DOHH2 (cell line): ENCODE measurements around the gene RAB8A.

Source experiments
- H3F3A ChIP-seq: fragments of 200-600 bp; sonication (generic), shearing (Covaris generic); 2 replicates; pipeline ENCODE4 v1.6.0; 2016; ENCODE audit warnings: antibody characterized with exemption, mild to moderate bottlenecking; ENCODE audit not compliant: control insufficient read depth, insufficient read depth
- H3K27ac ChIP-seq: fragments of 200-600 bp; sonication (generic); 2 replicates; pipeline ENCODE4 v1.5.1; 2014; ENCODE audit warnings: low read depth, mild to moderate bottlenecking, low read length, moderate library complexity
- H3K27me3 ChIP-seq: fragments of 200-600 bp; sonication (generic); 2 replicates; pipeline ENCODE4 v1.6.1; 2014; ENCODE audit warnings: mild to moderate bottlenecking, low read length, mixed read lengths; ENCODE audit not compliant: control insufficient read depth
- H3K36me3 ChIP-seq: fragments of 200-600 bp; sonication (generic); 2 replicates; pipeline ENCODE4 v1.6.1; 2014; ENCODE audit warnings: mild to moderate bottlenecking, low read length, moderate library complexity, mixed read lengths; ENCODE audit not compliant: control insufficient read depth
- H3K4me1 ChIP-seq: fragments of 200-600 bp; sonication (generic); 2 replicates; pipeline ENCODE4 v1.6.1; 2014; ENCODE audit warnings: mild to moderate bottlenecking, low read length, mixed read lengths; ENCODE audit not compliant: control insufficient read depth
- H3K4me2 ChIP-seq: fragments of 200-600 bp; sonication (generic); 2 replicates; pipeline ENCODE4 v1.6.0; 2014; ENCODE audit warnings: mild to moderate bottlenecking, low read length, moderate library complexity
- H3K4me3 ChIP-seq: fragments of 200-600 bp; sonication (generic); 2 replicates; pipeline ENCODE4 v1.5.1; 2014; ENCODE audit warnings: mild to moderate bottlenecking, low read length, mixed read lengths
- H3K79me2 ChIP-seq: fragments of 200-600 bp; sonication (generic); 2 replicates; pipeline ENCODE4 v1.6.1; 2014; ENCODE audit warnings: mild to moderate bottlenecking, low read length, mixed read lengths; ENCODE audit not compliant: control insufficient read depth
- H3K9me2 ChIP-seq: fragments of 200-600 bp; sonication (generic); replicated peaks from 2 replicates; pipeline ENCODE4 v1.6.1; 2014; ENCODE audit warnings: mild to moderate bottlenecking, low read length, mixed read lengths; ENCODE audit not compliant: control insufficient read depth
- H3K9me3 ChIP-seq: fragments of 200-600 bp; sonication (generic); 2 replicates; pipeline ENCODE4 v1.6.1; 2014; ENCODE audit warnings: antibody characterized with exemption, low read length, mixed read lengths; ENCODE audit not compliant: control insufficient read depth, insufficient read depth
- H4K20me1 ChIP-seq: fragments of 200-600 bp; sonication (generic); 2 replicates; pipeline ENCODE4 v1.6.0; 2014; ENCODE audit warnings: low read depth, mild to moderate bottlenecking, antibody characterized with exemption, low read length, moderate library complexity; ENCODE audit not compliant: control insufficient read depth, insufficient read depth
- EZH2phosphoT487 ChIP-seq: fragments of 200-600 bp; sonication (generic); IDR thresholded peaks from 2 replicates; pipeline ENCODE4 v1.6.1; 2017; ENCODE audit warnings: borderline replicate concordance, mild to moderate bottlenecking, antibody characterized with exemption, low read length, moderate library complexity, mixed read lengths
- TF ChIP-seq, protein P1 (sequence below): fragments of 200-600 bp; sonication (generic); IDR thresholded peaks from one replicate; pipeline ENCODE4 v1.5.1; 2014; ENCODE audit warnings: antibody characterized with exemption, mild to moderate bottlenecking, low read depth, low read length; ENCODE audit not compliant: poor library complexity, severe bottlenecking

RAB8A gene

DNA sequence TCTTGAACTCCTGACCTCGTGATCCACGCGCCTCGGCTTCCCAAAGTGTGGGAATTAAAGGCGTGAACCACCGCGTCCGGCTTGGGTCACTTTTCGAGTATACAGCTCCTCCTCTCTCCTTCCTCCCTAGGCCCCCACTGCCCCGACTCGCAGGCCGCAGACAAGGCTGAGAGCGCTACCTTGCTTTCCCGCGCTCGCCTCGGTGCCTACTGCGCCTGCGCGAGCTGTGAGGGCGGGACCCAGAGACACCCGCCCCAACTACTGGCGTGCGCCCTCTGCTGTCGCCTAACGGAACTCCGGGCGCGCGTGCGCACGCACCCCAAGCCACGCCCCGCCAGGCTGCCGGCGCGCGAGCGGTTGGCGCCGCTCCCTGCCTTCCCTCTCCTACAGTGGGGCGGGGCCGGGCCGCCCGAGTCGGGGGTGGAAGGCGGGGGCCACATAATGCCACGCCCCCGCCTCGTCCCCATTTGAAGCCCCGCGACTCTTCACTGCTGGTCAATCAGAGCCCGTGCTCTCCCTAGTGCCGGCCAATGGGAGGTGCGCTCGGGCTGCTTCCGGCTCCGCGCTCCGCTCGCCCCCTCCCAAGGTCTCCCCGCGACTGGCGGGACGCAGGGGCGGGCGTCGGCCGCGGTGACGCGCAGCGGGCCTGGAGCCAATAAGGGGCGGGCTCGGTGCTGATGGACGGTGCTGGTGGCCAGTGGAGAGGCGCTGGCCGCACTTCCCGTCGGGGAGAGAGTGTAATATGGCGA lies at the start of gene RAB8A:
Gene RAB8A (plus strand): TSS at position 730 of the 749 bp plus-strand sequence. CDS start 13 bp downstream, at position 743.
- H3K9me2 ChIP-seq, result no peaks in the 10 kb centered on the region
- H3K36me3 ChIP-seq, result peaks cover 37% of the 10 kb centered on the region
- H3K4me2 ChIP-seq, result peak within 1 kb of the TSS; percentile 100
- peaks cover 47% of the 10 kb centered on the region for H3K4me1 ChIP-seq
- no peaks in the 10 kb centered on the region for H3K9me3 ChIP-seq
- peak within 1 kb of the TSS; percentile 69 for H3K27ac ChIP-seq
- H4K20me1 ChIP-seq, result peaks cover 7% of the 10 kb centered on the region
- H3F3A ChIP-seq, result peaks cover 4% of the 10 kb centered on the region; the same call in 1 of the 2 replicates
- H3K4me3 ChIP-seq, result peak within 1 kb of the TSS; percentile 99
- no peaks in the 10 kb centered on the region for H3K27me3 ChIP-seq
- H3K79me2 ChIP-seq, result peaks cover 46% of the 10 kb centered on the region
- TF ChIP-seq, protein P1, sequence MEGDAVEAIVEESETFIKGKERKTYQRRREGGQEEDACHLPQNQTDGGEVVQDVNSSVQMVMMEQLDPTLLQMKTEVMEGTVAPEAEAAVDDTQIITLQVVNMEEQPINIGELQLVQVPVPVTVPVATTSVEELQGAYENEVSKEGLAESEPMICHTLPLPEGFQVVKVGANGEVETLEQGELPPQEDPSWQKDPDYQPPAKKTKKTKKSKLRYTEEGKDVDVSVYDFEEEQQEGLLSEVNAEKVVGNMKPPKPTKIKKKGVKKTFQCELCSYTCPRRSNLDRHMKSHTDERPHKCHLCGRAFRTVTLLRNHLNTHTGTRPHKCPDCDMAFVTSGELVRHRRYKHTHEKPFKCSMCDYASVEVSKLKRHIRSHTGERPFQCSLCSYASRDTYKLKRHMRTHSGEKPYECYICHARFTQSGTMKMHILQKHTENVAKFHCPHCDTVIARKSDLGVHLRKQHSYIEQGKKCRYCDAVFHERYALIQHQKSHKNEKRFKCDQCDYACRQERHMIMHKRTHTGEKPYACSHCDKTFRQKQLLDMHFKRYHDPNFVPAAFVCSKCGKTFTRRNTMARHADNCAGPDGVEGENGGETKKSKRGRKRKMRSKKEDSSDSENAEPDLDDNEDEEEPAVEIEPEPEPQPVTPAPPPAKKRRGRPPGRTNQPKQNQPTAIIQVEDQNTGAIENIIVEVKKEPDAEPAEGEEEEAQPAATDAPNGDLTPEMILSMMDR, result peak; percentile 74
- TF ChIP-seq EZH2phosphoT487, result no peak

DNA sequence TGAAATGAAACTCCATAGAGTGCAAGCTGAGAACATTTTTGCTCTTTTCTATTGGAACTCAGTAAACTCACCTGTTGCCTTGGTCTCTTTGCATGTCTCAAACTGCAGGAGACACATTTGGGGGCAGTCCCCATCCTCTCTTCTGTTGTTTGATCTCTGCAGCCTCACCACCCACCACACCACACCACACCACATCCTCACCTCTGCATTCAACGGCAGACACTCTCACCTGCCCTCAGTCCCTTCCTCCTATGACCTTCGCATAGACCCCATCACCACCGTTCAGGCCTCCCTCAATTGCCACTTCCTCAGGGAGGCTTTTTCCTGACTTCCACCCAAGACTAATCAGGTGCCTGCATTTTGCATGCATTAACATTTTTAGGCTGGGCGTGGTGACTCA lies 49.7 kb upstream of the RAB8A start:
- Histone ChIP-seq H3K79me2 (no peaks in the 10 kb centered on the region), H3F3A (no peaks in the 10 kb centered on the region), H3K27me3 (no peaks in the 10 kb centered on the region; the same call in 1 of the 2 replicates), H3K36me3 (no peaks in the 10 kb centered on the region), H3K4me1 (peaks cover 8% of the 10 kb centered on the region), H3K4me3 (no peak overlapping the region), H3K4me2 (no peak overlapping the region), H3K9me2 (no peaks in the 10 kb centered on the region), H3K9me3 (peaks cover 4% of the 10 kb centered on the region; the same call in 1 of the 2 replicates), H4K20me1 (no peaks in the 10 kb centered on the region), H3K27ac (no peak overlapping the region)
- TF ChIP-seq, protein P1, result no peak
- no peak for TF ChIP-seq EZH2phosphoT487

DNA sequence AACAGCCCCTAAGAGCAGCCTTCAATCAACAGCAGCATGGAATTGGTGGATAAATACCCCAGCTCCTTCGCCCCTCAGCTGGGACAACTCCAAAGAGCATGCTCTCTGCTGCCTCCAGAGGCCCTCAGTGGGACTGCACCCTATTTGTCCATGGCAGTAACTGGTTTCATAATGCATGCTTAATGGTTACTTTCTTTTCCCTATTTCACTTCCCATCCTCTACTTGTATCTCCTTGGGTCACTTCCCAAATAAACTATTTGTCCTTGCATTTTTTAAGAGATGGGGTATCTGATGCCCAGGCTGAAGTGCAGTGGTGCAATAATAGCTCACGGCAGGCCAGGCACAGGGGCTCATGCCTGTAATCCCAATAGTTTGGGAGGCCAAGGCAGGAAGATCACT lies 48.9 kb upstream of the RAB8A start:
- H3K27ac ChIP-seq, result no peak overlapping the region
- no peaks in the 10 kb centered on the region for H3K27me3 ChIP-seq
- peaks cover 9% of the 10 kb centered on the region for H3K4me1 ChIP-seq
- no peaks in the 10 kb centered on the region for H4K20me1 ChIP-seq
- H3F3A ChIP-seq, result no peaks in the 10 kb centered on the region
- no peak overlapping the region for H3K4me3 ChIP-seq
- H3K36me3 ChIP-seq, result no peaks in the 10 kb centered on the region
- peak overlapping the region; percentile 32 for H3K4me2 ChIP-seq
- no peaks in the 10 kb centered on the region; the same call in 1 of the 2 replicates for H3K9me3 ChIP-seq
- no peak for TF ChIP-seq EZH2phosphoT487
- TF ChIP-seq, protein P1, result peak; percentile 93
- no peaks in the 10 kb centered on the region for H3K9me2 ChIP-seq
- H3K79me2 ChIP-seq, result no peaks in the 10 kb centered on the region
